ENCODE data around the gene MORN2. TPM values are rescaled to one million over a fixed set of nuclear protein-coding genes. Genes with fewer than 3 reads are reported as not detected.

MORN2 gene
- total RNA-seq, 1 donor from 2014 or later, result 18.4 TPM

GRCh38 chr2:38907242-38907641 lies 31.5 kb downstream of the MORN2 start:
- Histone ChIP-seq H3K36me3 (no peaks in the 10 kb centered on the region), H3K9me3 (no peaks in the 10 kb centered on the region), H3K4me3 (no peak overlapping the region), H3K4me1 (no peaks in the 10 kb centered on the region), H3K27ac (no peak overlapping the region), H3K27me3 (ENCODE audit: low read depth) (no peaks in the 10 kb centered on the region)
- ATAC-seq, result no peak
- TF ChIP-seq CTCF (IDR thresholded peaks at IDR 0.05), result no peak
- intact Hi-C loops (cut with DNase I), result no loop called here
- DNase-seq, result no peak

- Histone ChIP-seq H3K27me3 (ENCODE audit: low read depth) (no peaks in the 10 kb centered on the region), H3K27ac (no peak overlapping the region), H3K4me1 (no peaks in the 10 kb centered on the region), H3K36me3 (no peaks in the 10 kb centered on the region), H3K4me3 (no peak overlapping the region), H3K9me3 (no peaks in the 10 kb centered on the region)
- intact Hi-C loops (cut with DNase I), result no loop called here
- DNase-seq (no peak), ATAC-seq (no peak)
- TF ChIP-seq CTCF (IDR thresholded peaks at IDR 0.05), result no peak
Measured at GRCh38 chr2:38907743-38908562, 32.2 kb downstream of the MORN2 start.

DNA sequence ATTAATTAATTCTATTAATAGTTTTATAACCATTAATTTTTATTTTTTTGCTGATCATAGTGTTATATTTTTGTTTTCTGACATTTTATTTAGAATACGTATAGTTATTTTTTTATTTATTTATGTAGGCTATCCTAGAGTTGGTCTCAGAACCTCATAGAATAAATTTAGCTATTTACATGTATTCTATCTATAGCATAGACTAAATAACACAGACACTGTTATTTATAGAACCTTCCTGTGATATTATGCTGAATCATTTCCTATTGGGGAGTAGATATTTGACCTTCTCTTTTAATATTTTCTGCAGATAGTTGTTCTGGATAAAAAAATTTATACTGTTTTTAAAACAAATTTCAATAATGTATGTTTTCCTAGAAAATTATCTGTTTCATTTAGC lies 34.1 kb downstream of the MORN2 start:
- Histone ChIP-seq H3K9me3 (no peaks in the 10 kb centered on the region), H3K4me3 (no peak overlapping the region), H3K4me1 (no peaks in the 10 kb centered on the region), H3K36me3 (no peaks in the 10 kb centered on the region), H3K27me3 (ENCODE audit: low read depth) (no peaks in the 10 kb centered on the region), H3K27ac (no peak overlapping the region)
- ATAC-seq, result no peak
- DNase-seq, result no peak
- TF ChIP-seq CTCF (IDR thresholded peaks at IDR 0.05), result no peak
- intact Hi-C loops (cut with DNase I), result no loop called here

- DNase-seq (no peak), ATAC-seq (no peak)
- no peaks in the 10 kb centered on the region for H3K4me1 ChIP-seq
- H3K27ac ChIP-seq, result no peak overlapping the region
- no peak for TF ChIP-seq CTCF (IDR thresholded peaks at IDR 0.05)
- intact Hi-C loops (cut with DNase I), result no loop called here
- no peaks in the 10 kb centered on the region for H3K27me3 ChIP-seq (ENCODE audit: low read depth)
- H3K9me3 ChIP-seq, result no peaks in the 10 kb centered on the region
- no peak overlapping the region for H3K4me3 ChIP-seq
- H3K36me3 ChIP-seq, result no peaks in the 10 kb centered on the region
Measured at GRCh38 chr2:38911191-38911590, 35.4 kb downstream of the MORN2 start.

- DNase-seq (no peak), ATAC-seq (no peak)
- Histone ChIP-seq H3K27me3 (ENCODE audit: low read depth) (no peaks in the 10 kb centered on the region), H3K27ac (no peak overlapping the region), H3K9me3 (no peaks in the 10 kb centered on the region), H3K4me1 (no peaks in the 10 kb centered on the region), H3K36me3 (no peaks in the 10 kb centered on the region), H3K4me3 (no peak overlapping the region)
- intact Hi-C loops (cut with DNase I), result no loop called here
- TF ChIP-seq CTCF (IDR thresholded peaks at IDR 0.05), result no peak
Measured at GRCh38 chr2:38912619-38913018, 36.8 kb downstream of the MORN2 start.
